Embryonic facial prominence (tissue), 1 donor: ENCODE data around the gene PVALB.
"Not testable (repeated sequence)": the region's sequence is repeated elsewhere in the genome, so short reads cannot be mapped to it uniquely, and the experiment has no call there.

Experiments used
- DNase-seq: peaks from one replicate; pipeline ENCODE4 v3.0.0-alpha.2; 2016; ENCODE audit errors: extremely low spot score

PVALB gene

GRCh38 chr22:36756746-36757655, 59.8 kb downstream of the PVALB start:
- no peak for DNase-seq

- DNase-seq: no peak
These were observed 60.8 kb downstream of the PVALB start for GRCh38 chr22:36756031-36756430.

- no peak for DNase-seq
These were observed 61.5 kb downstream of the PVALB start for GRCh38 chr22:36755316-36755715.

GRCh38 chr22:36754881-36755280, 62.0 kb downstream of the PVALB start:
- not testable (repeated sequence) for DNase-seq

GRCh38 chr22:36753916-36754315, 62.9 kb downstream of the PVALB start:
- DNase-seq: no peak

- no peak for DNase-seq
These were observed 63.6 kb downstream of the PVALB start for GRCh38 chr22:36753120-36753802.
